ENCODE measurements around the gene SGCG. TPM values are rescaled to one million over a fixed set of nuclear protein-coding genes. Genes with fewer than 3 reads are reported as not detected.

SGCG gene
- total RNA-seq, 1 experiment from 2014 or later: not detected

GRCh38 chr13:23289917-23290357, 109.2 kb downstream of the SGCG start:
- Histone ChIP-seq H3K27me3 (ENCODE audit: insufficient read depth, low read length) (no peaks in the 10 kb centered on the region), H2AK5ac (ENCODE audit: insufficient read length, low read length) (no peak overlapping the region), H4K20me1 (ENCODE audit: control insufficient read depth, insufficient read depth, insufficient read length) (no peaks in the 10 kb centered on the region), H3K56ac (ENCODE audit: insufficient read length, low read depth, low read length) (no peak overlapping the region), H2BK120ac (ENCODE audit: low read depth, low read length, poor library complexity, severe bottlenecking) (no peak overlapping the region), H4K8ac (replicated peaks; ENCODE audit: insufficient read length, low read depth, low read length) (no peak overlapping the region), H3K79me2 (ENCODE audit: insufficient read depth, low read length) (no peaks in the 10 kb centered on the region), H3K23me2 (ENCODE audit: insufficient read length, low read depth, low read length, poor library complexity, severe bottlenecking) (no peaks in the 10 kb centered on the region), H2BK15ac (ENCODE audit: low read depth, low read length) (no peak overlapping the region), H3K4ac (ENCODE audit: low read depth, low read length) (no peak overlapping the region), H4K5ac (ENCODE audit: insufficient read length, low read depth, low read length) (no peak overlapping the region), H2BK5ac (ENCODE audit: insufficient read length, low read length) (no peak overlapping the region), H3K18ac (ENCODE audit: insufficient read length, low read depth, low read length) (no peak overlapping the region), H3K9me3 (ENCODE audit: control insufficient read depth, low read depth, low read length) (no peaks in the 10 kb centered on the region), H4K91ac (ENCODE audit: insufficient read length, low read depth, low read length) (no peak overlapping the region), H3K4me1 (ENCODE audit: insufficient read depth, low read length) (no peaks in the 10 kb centered on the region), H3K9ac (ENCODE audit: extremely low read depth, insufficient read length, low read length) (no peak overlapping the region), H2BK12ac (ENCODE audit: insufficient read length, low read depth, low read length) (no peak overlapping the region), H2AFZ (ENCODE audit: low read length) (no peak overlapping the region), H3K14ac (ENCODE audit: insufficient read depth, low read length) (no peak overlapping the region), H3K27ac (ENCODE audit: insufficient read length, low read depth, low read length) (no peak overlapping the region), H3K23ac (ENCODE audit: insufficient read length, low read depth, low read length) (no peak overlapping the region), H3K4me2 (ENCODE audit: insufficient read depth, insufficient read length, low read length) (no peak overlapping the region), H3K79me1 (ENCODE audit: insufficient read depth, low read depth, low read length, poor library complexity, severe bottlenecking) (no peaks in the 10 kb centered on the region), H3T11ph (ENCODE audit: low read length) (no peak overlapping the region), H2BK20ac (ENCODE audit: low read depth, low read length, poor library complexity, severe bottlenecking) (no peak overlapping the region)
- H3K36me3 Mint-ChIP-seq (ENCODE audit: insufficient read depth in 1 of 3, low read depth in 3 of 3): no peaks in the 10 kb centered on the region
- H3K4me1 Mint-ChIP-seq: no peaks in the 10 kb centered on the region
- H3K27ac Mint-ChIP-seq: no peak overlapping the region
- H3K4me3 Mint-ChIP-seq: no peak overlapping the region
- no peak for DNase-seq
- no CpG with 5 or more reads among the region's 5 CpGs for WGBS (ENCODE audit: extremely low coverage, insufficient read length, low lambda C conversion rate)
- no peak for TF ChIP-seq CTCF (conservative IDR thresholded peaks at IDR 0.05)
- H3K27me3 Mint-ChIP-seq (ENCODE audit: low read depth): no peaks in the 10 kb centered on the region
- H3K9me3 Mint-ChIP-seq: no peaks in the 10 kb centered on the region; a peak in 1 of 5 replicates

Data from H9 (cell line).